Fibroblast of upper back skin (primary cell): ENCODE measurements around the gene TAGAP.
"Not testable (repeated sequence)": the region's sequence is repeated elsewhere in the genome, so short reads cannot be mapped to it uniquely, and the experiment has no call there.

Experiments
- DNase-seq: peaks from one replicate; pipeline ENCODE4 v3.0.0-alpha.2; 2013

TAGAP gene

GRCh38 chr6:159005436-159005835, 39.4 kb downstream of the TAGAP start:
- DNase-seq: no peak

DNA sequence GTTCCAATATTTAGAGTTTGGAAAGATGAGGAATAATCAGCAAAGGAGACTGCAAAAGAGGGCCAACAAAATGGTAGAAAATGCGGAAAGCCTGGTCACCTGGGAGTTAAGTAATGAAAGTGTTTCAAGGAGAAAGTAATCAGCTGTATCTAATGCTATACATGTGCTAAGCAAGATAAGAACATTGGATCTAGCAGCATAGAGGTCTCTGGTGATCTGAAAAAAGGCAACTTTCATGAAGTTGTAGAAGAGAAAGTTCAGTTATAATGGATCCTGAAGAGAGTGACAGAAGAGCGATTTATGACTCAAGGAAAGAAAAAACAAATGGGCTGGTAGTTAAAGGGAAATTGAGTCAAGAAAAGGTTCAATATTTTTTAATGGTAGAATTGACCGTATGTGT, 40.2 kb downstream of the TAGAP start:
- DNase-seq: no peak

GRCh38 chr6:159002432-159003155, 42.2 kb downstream of the TAGAP start:
- peak; percentile 37 for DNase-seq

GRCh38 chr6:158999666-159000403, 45.0 kb downstream of the TAGAP start, which contains the start of gene RSPH3:
TSS of gene RSPH3 (minus strand) at chr6:159000202. CDS start at chr6:158999550, 652 bp downstream.
- DNase-seq: peak; percentile 92

DNA sequence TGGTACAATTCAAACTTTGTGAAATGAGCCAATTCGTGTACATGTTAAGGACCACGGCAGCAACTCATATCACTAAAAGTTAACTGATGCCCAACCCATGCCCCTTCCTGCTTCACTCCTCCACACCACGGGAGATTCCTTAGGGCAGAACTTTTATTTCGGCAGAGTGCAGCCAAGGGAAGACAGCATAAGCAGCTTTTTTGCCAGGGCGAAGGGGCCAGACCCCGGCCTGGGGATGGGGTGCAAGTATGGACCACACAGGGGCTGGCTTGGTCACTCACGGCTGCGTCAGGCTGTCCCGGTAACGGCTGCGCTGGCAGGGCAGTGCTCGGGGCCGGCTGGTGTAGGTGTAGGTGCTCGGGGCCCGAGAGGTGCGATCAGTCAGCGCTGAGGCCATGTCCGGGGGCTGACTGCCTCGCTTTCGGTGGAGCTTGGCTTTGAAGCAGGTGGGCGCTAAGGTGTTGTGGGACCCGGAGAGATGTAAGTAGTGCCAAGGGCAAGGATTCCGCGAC, 45.6 kb downstream of the TAGAP start:
- no peak for DNase-seq

DNA sequence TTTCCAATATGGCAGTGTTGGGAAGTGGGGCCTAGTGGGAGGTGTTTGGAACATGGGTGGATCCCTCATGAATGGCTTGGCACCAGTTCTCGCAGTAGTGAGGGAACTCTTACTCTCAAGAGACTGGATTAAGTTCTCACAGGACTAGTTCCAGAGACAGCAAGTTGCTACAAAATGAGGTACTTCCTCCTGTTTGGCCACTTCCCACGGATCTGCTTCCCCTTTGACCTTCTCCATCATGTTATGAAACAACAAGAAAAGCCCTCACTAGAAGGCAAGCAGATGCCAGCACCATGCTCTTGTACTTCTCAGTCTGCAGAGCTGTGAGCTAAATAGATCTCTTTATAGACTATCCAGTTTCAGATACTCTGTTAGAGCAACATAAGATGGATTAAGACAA, 47.9 kb downstream of the TAGAP start:
- no peak for DNase-seq

DNA sequence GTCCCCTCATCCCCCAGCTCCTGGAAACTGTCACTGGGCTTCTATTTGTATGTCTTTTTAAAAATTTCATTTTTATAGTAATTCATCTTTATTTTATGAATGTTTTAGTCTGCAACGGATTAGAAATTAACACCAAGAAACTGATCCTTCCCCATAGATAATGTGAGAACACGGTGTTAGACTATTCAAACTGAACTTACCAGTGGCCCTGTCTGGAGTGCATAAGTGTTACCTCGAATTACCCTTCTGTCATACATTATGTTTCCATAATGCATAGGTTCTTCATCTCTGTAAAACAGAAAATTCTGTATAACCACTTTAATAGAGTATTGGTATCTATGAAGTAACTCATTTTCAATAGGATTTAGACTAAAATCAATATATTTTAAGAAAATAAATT, 51.2 kb downstream of the TAGAP start:
- DNase-seq: no peak

- DNase-seq: no peak
Observed at GRCh38 chr6:158991017-158991723, 53.6 kb downstream of the TAGAP start.

- not testable (repeated sequence) for DNase-seq
Observed at GRCh38 chr6:158989711-158990110, 55.1 kb downstream of the TAGAP start.

- DNase-seq: no peak
Observed at GRCh38 chr6:158988477-158988876, 56.3 kb downstream of the TAGAP start.

DNA sequence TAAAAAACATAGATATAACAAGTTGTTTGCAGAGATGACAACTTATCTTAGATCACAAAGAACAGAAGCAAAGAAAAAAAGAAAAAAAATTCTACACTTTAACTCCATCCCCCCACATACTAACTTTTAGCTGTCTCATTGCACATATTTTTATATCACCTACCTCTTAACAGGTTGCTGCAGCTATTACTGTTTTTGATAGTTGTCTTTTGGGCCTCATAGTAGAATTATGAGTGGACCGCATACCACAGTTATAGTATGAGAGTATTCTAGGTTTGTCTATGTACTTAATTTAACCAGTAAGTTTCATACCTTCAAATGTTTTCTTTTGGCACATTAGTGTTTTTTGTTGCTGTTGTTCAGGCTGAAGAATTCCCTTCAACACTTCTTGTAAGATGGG, 57.1 kb downstream of the TAGAP start:
- DNase-seq: no peak
